Transverse colon (tissue), 4 donors: Measurements from ENCODE around the gene BSPH1.

ENCODE experiments used
- EP300 ChIP-seq: sonication (generic); formaldehyde crosslinking; IDR thresholded peaks from one replicate; pipeline ENCODE4 v1.6.1; 2017; ENCODE audit warnings: antibody characterized with exemption, low read depth
- POLR2A ChIP-seq: fragments of 450-650 bp; IDR thresholded peaks from one replicate; pipeline ENCODE4 v1.6.1; 2016; ENCODE audit warnings: antibody characterized with exemption, mild to moderate bottlenecking, moderate library complexity
- POLR2AphosphoS5 ChIP-seq, 3 donors: sonication (generic); formaldehyde crosslinking; IDR thresholded peaks; one replicate each; pipeline ENCODE4 v1.6.1; 2016; ENCODE audit warnings: antibody characterized with exemption in 3 of 3
- TF ChIP-seq, protein P1 (sequence below), 5 experiments: fragments of 200-600 bp in 3 of 5; fragments of 450-650 bp in 2 of 5; sonication (generic) in 3 of 5; IDR thresholded peaks; 1 replicate in 2 of 5; 2 replicates in 3 of 5; pipeline ENCODE4 v1.5.1; 2016 to 2017; ENCODE audit warnings: antibody characterized with exemption in 5 of 5, inconsistent platforms in 3 of 5, mild to moderate bottlenecking in 2 of 5, moderate library complexity in 1 of 5

DNA sequence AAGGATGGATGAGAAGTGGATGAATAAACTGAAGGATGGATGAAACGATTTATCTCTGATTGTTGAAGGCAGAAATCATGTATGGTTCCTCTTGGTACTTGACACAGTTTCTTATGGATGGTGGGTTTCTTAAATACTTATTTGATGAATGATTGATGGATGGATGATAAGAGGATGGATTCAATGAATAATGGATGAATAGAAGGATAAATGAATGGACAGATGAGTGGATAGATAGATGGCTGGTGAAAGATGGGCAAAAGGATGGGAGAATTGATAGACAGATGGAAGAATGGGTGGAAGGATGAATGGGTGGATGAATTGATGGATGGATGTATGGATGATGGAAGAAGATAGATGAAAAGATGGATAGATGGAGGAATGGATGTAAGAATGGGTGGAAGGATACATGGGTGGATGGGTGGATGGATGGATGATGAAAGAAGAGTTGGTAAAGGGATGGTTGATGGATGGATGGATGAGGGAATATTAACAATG, 4.3 kb upstream of the BSPH1 start:
- TF ChIP-seq, protein P1, sequence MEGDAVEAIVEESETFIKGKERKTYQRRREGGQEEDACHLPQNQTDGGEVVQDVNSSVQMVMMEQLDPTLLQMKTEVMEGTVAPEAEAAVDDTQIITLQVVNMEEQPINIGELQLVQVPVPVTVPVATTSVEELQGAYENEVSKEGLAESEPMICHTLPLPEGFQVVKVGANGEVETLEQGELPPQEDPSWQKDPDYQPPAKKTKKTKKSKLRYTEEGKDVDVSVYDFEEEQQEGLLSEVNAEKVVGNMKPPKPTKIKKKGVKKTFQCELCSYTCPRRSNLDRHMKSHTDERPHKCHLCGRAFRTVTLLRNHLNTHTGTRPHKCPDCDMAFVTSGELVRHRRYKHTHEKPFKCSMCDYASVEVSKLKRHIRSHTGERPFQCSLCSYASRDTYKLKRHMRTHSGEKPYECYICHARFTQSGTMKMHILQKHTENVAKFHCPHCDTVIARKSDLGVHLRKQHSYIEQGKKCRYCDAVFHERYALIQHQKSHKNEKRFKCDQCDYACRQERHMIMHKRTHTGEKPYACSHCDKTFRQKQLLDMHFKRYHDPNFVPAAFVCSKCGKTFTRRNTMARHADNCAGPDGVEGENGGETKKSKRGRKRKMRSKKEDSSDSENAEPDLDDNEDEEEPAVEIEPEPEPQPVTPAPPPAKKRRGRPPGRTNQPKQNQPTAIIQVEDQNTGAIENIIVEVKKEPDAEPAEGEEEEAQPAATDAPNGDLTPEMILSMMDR (IDR thresholded peaks at IDR 0.05): no peak
- no peak for TF ChIP-seq POLR2AphosphoS5 (IDR thresholded peaks at IDR 0.05)
- no peak for TF ChIP-seq POLR2A
- no peak for TF ChIP-seq EP300
